Left lung (tissue), 4 donors: ENCODE data around the gene LOC101059915.

Source experiments
- ATAC-seq: fragments of 200-7000 bp; cut with Tn5 transposase; one replicate; pipeline ENCODE4 v1.9.1; 2020; ENCODE audit warnings: moderate library complexity
- DNase-seq, 4 donors: peaks; one replicate each; pipeline ENCODE4 v3.0.0-alpha.2; 2013 to 2020
- H3K27ac ChIP-seq, 2 donors: fragments of 200-600 bp; sonication (generic) in 1 of 2; one replicate each; pipeline versions ENCODE4 v1.5.0 to v1.8.0; 2020 to 2021
- H3K27me3 ChIP-seq, 2 donors: fragments of 200-600 bp; sonication (generic) in 1 of 2; one replicate each; pipeline versions ENCODE4 v1.5.0 to v1.8.0; 2020 to 2021
- H3K36me3 ChIP-seq, 2 donors: fragments of 200-600 bp; sonication (generic) in 1 of 2; one replicate each; pipeline versions ENCODE4 v1.5.0 to v1.8.0; 2020 to 2021
- H3K4me1 ChIP-seq, 2 donors: fragments of 200-600 bp; one replicate each; pipeline ENCODE4 v1.8.0; 2021
- H3K4me3 ChIP-seq, 2 donors: fragments of 200-600 bp; sonication (generic) in 1 of 2; one replicate each; pipeline versions ENCODE4 v1.5.0 to v1.8.0; 2020 to 2021; ENCODE audit warnings: mild to moderate bottlenecking in 1 of 2
- H3K9me3 ChIP-seq, 2 donors: fragments of 200-600 bp; sonication (generic) in 1 of 2; one replicate each; pipeline versions ENCODE4 v1.5.0 to v1.8.0; 2020 to 2021
- intact Hi-C, 2 donors: fragments of 100-400 bp; cut with DNase I; formaldehyde crosslinking; loops; one replicate each; pipeline versions ENCODE4 v1.11.2 to v1.14.2; 2022
- TF ChIP-seq, protein P1 (sequence below), 2 donors: fragments of 200-600 bp; sonication (generic) in 1 of 2; IDR thresholded peaks; one replicate each; pipeline versions ENCODE4 v1.5.0 to v1.8.0; 2021; ENCODE audit warnings: antibody characterized with exemption in 2 of 2
- donor health status: DM: no; HTN: yes; CAD: no.
- donor health status: DM: no; HTN: no; CAD: no.

The LOC101059915 gene

DNA sequence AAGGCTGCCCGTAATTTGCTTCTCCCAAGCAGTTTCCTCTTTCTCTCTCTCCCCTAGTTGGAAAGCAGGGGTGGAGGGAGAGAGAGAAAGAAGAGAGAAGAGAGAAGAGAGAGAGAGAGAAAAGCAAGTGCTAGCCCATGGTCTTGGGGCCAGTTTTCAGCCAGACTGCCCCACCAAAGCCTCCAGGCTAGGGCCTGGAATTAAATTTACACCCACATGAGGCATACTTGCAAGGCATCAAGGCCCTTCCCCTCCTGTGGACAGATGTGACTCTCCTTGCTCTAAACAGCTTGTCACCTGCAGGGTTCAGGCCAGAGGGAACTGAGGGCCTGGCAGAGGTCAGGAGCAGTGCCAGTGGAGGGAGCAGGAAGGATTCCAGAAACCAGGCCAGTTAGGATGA lies 47.4 kb upstream of the LOC101059915 start:
- H3K36me3 ChIP-seq, result no peaks in the 10 kb centered on the region
- DNase-seq, result no peak
- H3K9me3 ChIP-seq, result no peaks in the 10 kb centered on the region
- intact Hi-C loops, result no loop called here
- no peak for ATAC-seq
- TF ChIP-seq, protein P1, sequence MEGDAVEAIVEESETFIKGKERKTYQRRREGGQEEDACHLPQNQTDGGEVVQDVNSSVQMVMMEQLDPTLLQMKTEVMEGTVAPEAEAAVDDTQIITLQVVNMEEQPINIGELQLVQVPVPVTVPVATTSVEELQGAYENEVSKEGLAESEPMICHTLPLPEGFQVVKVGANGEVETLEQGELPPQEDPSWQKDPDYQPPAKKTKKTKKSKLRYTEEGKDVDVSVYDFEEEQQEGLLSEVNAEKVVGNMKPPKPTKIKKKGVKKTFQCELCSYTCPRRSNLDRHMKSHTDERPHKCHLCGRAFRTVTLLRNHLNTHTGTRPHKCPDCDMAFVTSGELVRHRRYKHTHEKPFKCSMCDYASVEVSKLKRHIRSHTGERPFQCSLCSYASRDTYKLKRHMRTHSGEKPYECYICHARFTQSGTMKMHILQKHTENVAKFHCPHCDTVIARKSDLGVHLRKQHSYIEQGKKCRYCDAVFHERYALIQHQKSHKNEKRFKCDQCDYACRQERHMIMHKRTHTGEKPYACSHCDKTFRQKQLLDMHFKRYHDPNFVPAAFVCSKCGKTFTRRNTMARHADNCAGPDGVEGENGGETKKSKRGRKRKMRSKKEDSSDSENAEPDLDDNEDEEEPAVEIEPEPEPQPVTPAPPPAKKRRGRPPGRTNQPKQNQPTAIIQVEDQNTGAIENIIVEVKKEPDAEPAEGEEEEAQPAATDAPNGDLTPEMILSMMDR (IDR thresholded peaks at IDR 0.05), result no peak
- no peak overlapping the region for H3K4me3 ChIP-seq
- peaks cover 7 to 19% of the 10 kb centered on the region in 2 donors for H3K4me1 ChIP-seq
- H3K27ac ChIP-seq, result no peak overlapping the region
- no peaks in the 10 kb centered on the region for H3K27me3 ChIP-seq

DNA sequence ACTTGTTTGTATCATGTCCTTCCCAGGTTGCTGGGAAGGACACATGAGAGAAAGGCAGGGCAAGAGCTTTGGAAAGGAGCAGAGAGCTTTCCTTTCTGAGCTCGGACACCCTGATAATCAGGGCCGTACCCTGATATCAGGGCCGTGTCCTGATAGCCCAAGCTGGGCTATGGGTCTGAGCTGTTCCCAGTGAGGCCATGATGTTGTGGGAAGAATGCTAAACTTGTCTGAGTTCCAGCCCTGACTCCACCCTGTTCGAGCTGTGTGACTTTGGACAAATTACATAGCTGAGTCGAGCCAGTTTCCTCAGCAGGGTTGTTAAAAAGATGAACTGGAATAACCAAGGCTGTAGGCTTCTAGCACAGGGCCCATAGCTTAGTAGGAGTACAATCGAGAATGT lies 45.7 kb upstream of the LOC101059915 start:
- intact Hi-C loops, result no loop called here
- ATAC-seq, result no peak

DNA sequence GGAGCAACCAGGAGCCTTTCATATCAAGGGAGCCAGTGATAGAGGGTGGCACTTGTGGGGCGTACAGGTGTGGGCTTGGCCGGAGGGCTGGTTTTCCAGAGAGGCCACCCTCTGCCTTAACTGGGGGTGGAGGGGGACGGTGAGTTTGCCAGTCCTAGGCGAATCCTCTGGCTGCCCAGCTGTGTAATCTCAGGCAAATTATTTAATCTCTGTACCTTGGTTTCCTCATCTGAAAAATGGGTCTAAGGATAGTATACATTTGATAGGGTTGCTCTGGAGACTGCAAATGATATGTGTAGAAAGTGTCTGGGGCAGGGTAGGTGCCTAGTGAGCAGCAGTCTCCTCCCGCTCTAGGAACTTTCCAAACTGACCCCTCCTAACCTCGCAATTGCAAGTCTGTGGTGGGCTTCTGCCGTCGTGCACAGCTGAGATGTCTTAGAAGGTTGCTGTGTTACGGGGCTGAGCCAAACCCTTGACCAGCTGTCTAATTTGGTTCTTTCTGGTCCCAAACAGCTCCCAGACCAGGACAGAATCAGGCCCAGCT lies 45.2 kb upstream of the LOC101059915 start:
- H3K4me1 ChIP-seq, result peaks cover 7 to 19% of the 10 kb centered on the region in 2 donors
- no peak for ATAC-seq
- intact Hi-C loops, result no loop called here

More for the DNA sequence above, 45.7 kb upstream of the LOC101059915 start:
- no peak for DNase-seq
- Histone ChIP-seq H3K27me3 (no peaks in the 10 kb centered on the region), H3K4me1 (peaks cover 7 to 19% of the 10 kb centered on the region in 2 donors), H3K36me3 (no peaks in the 10 kb centered on the region), H3K9me3 (no peaks in the 10 kb centered on the region), H3K4me3 (no peak overlapping the region), H3K27ac (no peak overlapping the region)
- TF ChIP-seq, protein P1 (IDR thresholded peaks at IDR 0.05), result no peak

GRCh38 chrX:71622576-71623450 lies 44.5 kb upstream of the LOC101059915 start:
- DNase-seq (peak; percentile 67 to 89 (median 80)), ATAC-seq (peak; percentile 81)
- Histone ChIP-seq H3K27me3 (no peaks in the 10 kb centered on the region), H3K4me3 (no peak overlapping the region), H3K27ac (peak overlapping the region; percentile 60 to 62), H3K9me3 (no peaks in the 10 kb centered on the region), H3K4me1 (peaks cover 7 to 19% of the 10 kb centered on the region in 2 donors), H3K36me3 (no peaks in the 10 kb centered on the region)
- TF ChIP-seq, protein P1 (IDR thresholded peaks at IDR 0.05), result peak in 1 of 2 donors; percentile 29
- intact Hi-C loops, result no loop called here

More for the DNA sequence above, 45.2 kb upstream of the LOC101059915 start:
- peak overlapping the region; percentile 60 to 62 for H3K27ac ChIP-seq
- TF ChIP-seq, protein P1 (IDR thresholded peaks at IDR 0.05), result no peak
- no peaks in the 10 kb centered on the region for H3K36me3 ChIP-seq
- no peaks in the 10 kb centered on the region for H3K9me3 ChIP-seq
- no peaks in the 10 kb centered on the region for H3K27me3 ChIP-seq
- H3K4me3 ChIP-seq, result no peak overlapping the region
- DNase-seq, result no peak

- Histone ChIP-seq H3K27ac (peak overlapping the region in 1 of 2 donors; percentile 60), H3K4me1 (peaks cover 7 to 19% of the 10 kb centered on the region in 2 donors), H3K4me3 (no peak overlapping the region), H3K36me3 (no peaks in the 10 kb centered on the region), H3K9me3 (no peaks in the 10 kb centered on the region), H3K27me3 (no peaks in the 10 kb centered on the region)
- no peak for ATAC-seq
- no peak for DNase-seq
- intact Hi-C loops, result no loop called here
- TF ChIP-seq, protein P1 (IDR thresholded peaks at IDR 0.05), result no peak
Observed at GRCh38 chrX:71623714-71624113, 43.6 kb upstream of the LOC101059915 start.
